Umbilical cord (tissue), 2 donors: ENCODE measurements around the gene LRRC18. TPM values are rescaled to one million over a fixed set of nuclear protein-coding genes. Genes with fewer than 3 reads are reported as not detected.
A peak's percentile ranks its signal among the peaks of the same experiment; 100 is the strongest.

Experiments
- DNase-seq: peaks from one replicate; pipeline ENCODE4 v3.0.0-alpha.2; 2015; ENCODE audit warnings: low spot score
- total RNA-seq: library from RNA; depleted of rRNA; stranded (reverse); fragments of >200 nt; gene quantifications from one replicate; pipeline ENCODE4 v1.2.3, GENCODE V29; 2014; ENCODE audit warnings: low replicate concordance; ENCODE audit not compliant: insufficient read depth

Gene LRRC18
- total RNA-seq = 0.48 TPM

DNA sequence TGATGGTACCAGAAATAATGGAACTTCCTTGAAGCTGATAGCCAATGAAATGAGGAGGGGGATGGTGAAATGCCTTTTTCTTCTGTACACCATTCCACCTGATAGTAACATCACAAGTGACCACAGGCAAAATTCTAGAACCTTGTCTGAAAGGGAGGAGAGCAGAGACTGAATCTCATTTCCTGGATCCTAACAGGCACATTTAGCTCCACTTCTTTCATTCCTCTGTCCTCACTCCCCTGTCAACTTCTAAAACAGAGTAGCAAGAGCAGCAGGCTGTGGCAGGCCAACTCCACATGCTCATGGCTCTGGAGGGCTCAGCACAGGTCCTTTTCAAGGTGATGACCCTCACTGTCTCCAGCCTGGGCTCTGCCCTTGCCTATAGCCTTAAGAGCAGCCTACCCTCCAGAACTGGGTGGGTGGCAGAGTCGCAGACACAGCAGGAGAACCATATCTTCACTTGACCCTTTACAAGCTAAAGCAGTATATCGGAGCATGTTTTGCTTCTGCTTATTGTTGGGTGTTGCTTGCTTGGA lies at the start of gene LRRC18:
Gene LRRC18 (minus strand): TSS at position 51 of the 536 bp plus-strand sequence. CDS start 25,685 bp downstream, outside the sequence.
- no peak for DNase-seq

DNA sequence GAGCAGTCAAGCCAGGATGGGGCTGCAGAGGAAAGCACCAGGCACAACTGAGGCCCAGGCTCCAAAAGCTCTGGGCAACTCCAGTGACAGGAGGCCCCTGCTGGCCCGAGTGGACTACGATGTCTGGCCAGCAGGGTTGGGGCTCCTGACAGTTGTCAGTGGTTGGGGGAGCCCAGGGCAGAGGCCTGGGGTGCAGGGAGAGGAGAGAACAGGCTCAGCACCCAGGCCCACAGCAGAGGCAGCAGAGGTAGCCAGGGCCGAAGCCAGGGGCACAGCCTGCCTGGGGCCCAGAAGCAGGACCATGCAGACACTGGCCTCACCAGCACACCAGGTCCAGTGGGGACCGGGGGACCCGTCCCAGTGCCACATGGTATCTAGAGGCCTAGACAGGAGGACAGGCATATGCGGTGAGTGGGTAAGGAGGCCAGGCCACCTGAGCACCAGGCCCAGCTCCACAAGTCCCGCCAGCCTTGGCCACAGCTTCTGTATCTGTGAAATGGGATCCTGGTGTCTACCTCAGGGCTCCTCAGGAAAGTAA lies 46.0 kb upstream of the LRRC18 start:
- DNase-seq = no peak

DNA sequence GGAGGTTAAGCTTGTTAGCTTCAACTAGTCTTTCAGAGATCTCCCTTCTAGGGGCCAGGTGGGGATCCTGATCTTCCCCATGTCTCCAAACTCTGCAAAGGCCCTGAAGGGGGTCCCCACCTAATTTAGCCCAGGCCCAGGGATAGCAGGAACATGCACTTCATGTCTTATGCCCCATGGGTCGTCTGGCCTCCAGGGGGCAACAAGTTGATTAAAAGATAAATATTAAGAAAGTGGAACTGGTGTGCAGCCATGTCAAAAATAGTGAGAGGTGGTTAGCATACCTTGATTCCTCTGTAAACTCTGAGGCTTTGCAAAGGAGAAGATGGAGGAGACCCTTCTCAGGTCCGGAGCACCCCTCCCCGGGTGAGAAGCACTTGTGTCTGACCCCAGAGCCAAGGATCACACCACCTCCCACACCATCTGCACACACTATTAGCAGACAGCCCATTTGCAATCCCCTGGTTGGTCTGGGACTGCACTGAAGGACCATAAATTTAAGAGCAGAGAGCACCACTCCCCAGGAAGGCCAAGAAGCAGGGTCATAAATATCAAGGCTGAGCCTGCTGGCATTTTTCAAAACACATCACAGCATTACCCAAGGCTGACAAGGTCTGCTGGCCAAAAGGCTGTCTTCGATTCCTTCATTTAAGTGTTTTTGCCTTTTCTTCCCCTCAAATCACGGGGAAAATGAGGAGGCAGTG lies 44.2 kb upstream of the LRRC18 start:
- no peak for DNase-seq

DNA sequence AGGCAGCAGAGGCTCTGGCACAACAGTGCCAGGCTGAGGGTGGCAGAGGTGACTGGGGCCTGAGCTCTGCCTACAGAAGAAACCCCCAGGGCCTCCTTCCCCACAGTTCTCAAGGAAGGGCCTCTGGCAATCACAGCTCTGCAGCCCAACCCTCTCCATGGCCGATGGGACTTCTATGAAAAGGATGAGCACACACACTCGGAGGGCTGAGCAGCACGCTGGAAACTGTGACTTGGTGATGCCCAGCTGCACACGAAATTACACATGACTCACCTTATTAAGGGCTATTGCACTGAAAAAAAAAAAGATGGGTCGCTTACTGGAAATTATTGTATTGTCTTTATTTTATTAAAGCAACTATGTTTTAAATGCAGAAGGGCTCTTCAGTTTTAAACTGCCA lies 42.9 kb upstream of the LRRC18 start:
- DNase-seq = no peak

DNA sequence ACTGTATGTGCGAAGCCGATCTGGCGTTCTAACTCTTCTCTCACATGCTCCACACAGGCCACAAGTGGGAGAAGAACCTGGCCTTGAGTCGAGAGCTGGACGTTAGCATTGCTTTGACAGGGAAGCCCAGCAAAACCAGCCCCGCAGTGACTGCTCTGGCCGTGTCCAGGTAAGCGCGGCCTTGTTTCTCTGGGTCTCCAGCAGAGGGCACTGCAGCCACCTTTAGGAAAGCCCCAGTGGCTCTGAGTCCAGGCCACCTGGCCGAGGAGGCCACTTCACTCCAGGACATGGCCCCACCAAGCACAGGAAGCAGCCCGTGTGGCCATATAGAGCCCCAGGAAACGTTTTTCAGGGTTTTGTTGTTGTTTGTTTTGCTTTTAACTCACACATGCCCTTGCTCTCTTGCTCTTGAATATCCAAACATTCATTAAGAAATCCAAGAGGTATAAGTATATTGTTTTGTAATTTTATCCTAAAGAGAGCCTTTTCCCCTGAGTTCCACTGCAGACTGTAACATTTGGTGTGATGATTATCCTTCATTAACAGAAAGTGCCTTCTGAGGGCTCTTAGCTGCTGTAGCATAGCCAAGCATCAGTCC lies 41.8 kb upstream of the LRRC18 start:
- DNase-seq = peak; percentile 24

DNA sequence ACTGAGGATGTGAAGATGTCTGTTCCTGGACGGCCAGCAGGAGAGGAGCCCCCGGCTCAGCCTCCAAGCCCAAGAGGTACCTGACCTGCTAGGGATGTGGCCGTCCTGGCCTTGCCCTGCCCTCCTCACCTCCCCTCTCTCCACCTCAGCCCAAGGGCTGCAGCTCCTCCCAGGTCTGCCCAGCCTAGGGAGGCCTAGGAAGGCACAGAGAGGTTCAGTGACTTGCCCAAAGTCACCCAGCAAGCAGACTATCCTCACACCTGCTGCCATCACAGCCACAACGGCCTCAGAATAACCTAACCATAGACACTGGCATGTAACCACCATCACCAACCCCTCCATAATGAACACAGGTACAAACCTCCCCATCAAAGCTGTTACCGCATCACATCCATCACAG lies 38.7 kb upstream of the LRRC18 start:
- no peak for DNase-seq

DNA sequence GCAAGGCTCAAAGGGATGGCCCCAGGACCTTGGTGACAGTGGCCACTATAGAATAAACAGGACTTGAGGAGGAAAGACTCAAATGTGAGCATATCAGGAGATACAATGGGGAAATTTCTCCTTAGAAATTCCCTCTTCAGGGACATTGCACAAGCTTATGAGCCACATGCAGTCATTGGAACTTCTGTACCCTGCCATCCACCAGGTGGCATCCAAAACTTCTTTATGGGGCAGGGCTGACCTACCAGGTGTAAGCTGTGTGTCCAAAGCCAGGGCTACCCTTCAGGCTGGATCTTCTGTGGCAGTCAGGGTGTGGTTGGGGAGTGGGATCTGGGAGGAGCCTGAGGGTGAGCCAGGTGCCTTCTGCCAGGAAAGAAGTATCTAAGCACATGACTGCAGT lies 36.6 kb upstream of the LRRC18 start:
- no peak for DNase-seq

DNA sequence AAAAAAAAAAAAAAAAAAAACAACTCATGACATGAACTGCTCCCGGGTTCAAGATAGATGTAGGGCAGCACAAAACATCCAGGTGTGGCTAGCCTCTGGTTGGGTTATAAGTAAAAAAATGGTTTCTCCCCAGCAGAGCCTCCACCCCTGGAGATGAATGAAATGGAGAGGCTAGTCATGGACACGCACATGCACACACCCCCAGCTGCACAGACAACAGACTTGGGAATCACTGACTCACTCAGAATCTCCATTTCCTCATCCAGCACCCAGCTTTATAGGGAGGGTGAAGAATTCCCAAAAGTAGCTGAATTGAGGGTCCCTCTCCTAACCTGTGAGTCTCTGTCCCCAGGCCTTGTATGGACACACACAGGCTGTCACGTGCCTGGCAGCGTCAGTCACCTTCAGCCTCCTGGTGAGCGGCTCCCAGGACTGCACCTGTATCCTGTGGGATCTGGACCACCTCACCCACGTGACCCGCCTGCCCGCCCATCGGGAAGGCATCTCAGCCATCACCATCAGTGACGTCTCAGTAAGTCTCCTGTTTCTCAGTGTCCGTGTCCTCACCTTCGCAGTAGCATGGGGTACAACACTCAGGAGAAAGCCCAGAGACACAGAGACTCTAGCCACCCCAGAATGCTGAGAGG lies 35.0 kb upstream of the LRRC18 start:
- no peak for DNase-seq

DNA sequence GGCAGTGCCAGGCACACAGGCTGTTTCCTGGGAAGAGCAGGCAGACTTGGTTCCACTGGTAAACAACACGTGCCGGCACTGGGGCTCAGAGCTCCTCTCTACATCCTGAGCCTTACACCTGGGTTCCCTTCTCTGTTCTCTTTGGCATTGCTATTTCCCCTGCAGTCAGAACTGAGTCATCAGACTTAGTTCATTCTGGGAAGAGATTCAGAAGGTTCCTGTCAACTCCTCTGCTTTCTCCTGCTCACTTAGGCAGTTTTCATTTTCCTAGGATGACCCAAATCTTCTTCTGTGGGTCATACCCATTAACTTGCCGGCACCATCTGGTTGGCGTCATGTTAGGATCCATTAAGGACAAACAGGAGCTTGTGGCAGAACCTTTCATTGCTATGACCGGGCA lies 33.4 kb upstream of the LRRC18 start:
- no peak for DNase-seq

DNA sequence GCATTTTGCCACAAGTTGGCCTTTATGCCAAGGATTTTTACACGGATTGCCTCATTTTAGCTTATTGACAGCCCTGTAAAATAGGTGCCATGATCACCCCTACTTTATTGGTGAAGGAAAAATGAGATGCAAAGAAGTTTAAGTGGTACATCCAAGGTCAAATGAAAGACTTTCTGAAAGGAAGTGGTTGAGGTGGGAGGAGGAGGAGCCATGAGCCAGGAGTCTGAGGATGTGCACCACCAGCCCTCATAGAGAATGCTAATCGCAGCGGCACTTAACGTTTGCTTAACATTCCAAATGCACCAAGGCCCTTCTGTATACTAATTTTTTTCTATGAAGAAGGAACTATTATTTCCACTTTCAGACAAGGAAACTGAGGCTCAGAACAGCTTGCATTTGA lies 31.0 kb upstream of the LRRC18 start:
- DNase-seq = no peak

DNA sequence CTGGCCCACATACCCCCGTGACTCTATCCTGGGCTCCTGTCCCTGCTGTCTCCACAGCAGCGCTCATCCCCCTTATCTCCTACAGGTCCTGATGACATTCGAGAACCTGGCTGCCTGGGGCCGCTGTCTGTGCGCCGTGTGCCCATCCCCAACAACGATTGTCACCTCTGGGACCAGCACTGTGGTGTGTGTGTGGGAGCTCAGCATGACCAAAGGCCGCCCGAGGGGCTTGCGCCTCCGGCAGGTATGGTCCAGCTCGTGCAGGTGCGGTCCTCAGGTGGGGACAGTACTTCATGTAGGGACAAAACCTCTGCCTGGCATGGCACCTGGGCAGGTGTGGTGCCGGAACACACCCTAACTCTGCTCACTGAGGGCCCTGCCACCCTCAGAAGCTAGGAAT lies 30.4 kb upstream of the LRRC18 start:
- DNase-seq = no peak

DNA sequence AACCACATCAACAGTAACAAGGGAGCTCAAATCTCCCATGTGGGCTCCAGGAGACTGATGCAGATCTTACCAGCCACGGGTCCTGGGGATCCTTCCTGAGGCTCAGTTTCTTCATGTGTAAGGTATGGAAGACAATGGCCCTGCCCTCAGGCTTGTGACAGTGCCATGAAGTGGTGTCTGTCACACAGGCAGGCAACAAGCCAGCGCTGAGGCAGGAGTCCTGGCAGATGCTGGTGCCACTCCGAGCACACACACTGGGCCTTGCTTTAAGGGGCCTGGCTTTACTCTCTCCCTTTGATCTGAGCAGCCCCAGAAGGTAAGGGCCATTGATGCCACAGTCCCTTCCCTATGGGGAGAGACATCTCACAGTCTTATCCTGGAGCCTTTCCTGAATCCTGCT lies 28.4 kb upstream of the LRRC18 start:
- DNase-seq = no peak

DNA sequence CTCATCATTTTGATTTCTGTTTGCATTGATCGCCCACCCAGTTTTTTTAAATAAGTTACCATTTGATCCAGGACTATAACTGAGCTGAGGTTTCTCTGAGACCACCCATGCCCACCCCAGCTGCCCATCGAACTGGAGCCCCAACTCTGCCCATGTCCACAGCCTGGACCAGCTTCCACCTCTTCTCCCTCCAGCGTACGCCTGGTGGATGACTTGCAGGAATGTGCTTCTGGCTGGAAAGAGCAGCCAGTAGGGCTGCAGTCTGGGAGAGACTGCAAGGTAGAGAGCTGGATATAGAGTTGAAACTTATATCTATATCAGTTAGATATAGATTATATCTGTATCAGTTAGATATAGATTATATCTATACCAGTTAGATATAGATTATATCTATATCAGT lies 25.8 kb upstream of the LRRC18 start:
- no peak for DNase-seq

DNA sequence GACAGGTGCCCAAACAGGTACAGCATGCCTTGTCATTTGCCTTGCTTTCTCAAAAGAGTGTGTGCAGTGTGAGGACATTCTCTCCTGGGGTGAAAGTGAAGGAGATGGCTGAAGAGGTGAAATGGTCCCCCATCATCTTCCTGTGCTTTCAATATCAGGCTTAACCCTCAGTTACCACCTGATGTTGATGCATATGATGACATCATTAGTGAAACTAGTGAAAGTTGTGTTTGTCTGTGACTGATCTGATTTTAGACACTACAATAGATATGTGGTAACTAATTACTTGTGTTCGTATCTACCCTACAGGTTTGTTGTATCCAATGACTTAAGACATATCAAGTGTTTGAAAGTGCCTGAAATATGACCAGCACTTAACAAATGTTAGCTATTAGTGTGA lies 24.4 kb upstream of the LRRC18 start:
- DNase-seq = no peak

DNA sequence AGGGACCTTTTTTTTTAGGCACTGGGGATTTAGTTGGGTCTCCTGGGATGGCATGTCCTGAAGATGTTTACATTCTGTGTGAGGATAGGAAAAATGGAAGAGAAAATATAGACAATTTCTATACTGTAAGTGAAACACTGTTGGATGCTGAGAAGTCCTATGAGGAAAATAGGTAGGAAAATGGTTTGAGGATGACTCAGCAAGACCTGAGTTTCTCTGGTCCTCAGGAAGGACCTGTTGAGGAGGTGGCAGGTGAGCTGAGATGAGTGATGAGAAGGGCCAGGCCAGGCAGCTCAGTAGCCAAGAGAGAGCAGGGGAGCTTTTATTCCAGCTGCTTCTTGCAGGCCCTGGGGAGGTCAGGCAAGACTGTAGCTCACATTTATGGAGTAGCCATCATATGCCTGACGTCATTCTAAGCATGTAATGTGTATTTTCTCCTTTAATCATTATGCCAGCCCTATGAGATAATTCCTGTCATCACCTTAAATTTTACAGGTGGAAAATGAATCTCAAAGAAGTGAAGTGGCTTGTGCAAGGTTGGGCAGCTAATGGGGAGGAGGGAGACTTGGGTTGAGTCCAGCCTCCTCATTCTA lies 19.1 kb upstream of the LRRC18 start:
- DNase-seq = no peak

DNA sequence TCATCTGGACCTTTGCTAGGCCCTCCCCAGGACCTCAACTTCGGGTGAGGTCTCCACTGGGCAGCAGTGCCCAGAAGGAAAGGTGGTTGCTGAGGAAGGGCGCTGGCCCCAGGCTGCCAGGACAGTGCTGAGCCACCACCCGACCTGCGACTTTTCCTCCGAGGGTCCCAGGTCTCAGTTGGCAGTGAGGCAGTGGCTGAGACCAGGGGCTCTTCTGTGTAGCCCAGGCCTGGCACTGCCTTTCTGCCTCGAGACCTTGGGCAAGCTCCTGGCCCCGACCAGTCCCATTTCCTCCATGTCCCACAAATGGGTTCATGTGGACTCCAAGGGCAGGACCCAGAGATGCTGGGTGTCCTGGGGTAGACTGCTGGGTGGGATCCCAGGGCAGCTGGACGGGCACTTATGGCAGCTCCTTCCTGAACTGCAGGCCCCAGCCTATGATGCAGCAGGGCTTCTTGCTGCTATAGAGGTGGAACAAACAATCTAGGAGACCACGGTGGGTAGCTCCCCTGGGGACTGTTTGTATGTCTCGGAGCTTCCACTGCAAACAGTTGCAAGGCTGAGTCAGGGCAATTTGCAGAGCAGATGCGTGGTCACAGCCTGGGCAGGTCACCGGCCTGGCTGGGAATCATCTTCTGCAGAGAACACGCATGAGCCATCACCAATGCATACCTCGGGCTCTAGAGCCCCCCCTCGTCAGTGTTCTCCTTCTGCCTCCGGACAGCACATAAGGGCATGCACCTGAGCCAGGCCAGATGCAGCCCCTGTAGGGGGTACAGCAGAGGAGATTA lies 17.9 kb upstream of the LRRC18 start:
- DNase-seq = no peak

DNA sequence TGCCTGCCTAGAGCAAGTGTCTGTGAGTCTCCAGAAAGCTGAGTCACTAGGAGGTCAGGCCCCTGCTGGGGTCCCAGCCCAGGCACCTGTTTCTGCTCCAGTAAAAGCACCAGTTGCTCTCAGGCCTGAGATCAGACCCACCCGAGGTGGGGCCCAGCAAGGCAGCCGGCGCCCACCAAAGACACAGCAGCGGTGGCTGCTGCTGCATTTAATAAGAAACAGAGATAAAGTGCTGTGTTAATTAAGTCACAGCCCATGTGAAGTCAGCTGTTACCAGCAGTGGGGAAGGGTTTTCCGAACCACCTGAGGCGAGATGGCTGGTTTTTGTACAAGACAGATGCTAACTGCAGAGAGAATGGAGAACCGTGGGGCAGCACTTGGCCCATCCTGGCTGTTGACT lies 12.1 kb upstream of the LRRC18 start:
- no peak for DNase-seq

DNA sequence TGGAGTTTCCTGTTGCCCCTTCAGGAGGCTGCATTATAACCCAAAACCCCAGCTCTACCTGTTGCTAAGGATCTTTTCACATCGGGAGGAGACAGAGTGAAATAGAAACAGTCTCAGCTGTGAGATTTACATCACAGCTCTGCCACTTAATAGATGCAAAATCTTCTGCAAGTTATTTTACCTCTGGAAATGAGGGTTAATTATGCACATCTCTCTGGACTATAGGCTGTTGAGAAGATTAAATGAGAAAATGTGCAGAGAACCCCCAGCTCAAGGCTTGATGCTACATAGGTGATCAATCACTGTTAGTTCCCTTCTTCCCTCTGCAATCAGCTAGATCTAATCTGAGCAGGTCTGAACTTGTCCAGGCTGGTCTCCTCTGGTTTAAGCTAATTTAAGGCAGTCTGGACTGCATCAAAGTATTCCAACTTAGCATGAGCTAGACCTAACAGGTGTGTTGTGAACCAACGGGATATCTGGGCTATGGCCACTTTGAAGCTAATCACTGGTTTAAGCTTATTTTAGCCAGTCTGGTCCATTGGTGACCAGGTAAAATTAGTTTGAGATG lies 8.9 kb upstream of the LRRC18 start:
- DNase-seq = peak; percentile 24

DNA sequence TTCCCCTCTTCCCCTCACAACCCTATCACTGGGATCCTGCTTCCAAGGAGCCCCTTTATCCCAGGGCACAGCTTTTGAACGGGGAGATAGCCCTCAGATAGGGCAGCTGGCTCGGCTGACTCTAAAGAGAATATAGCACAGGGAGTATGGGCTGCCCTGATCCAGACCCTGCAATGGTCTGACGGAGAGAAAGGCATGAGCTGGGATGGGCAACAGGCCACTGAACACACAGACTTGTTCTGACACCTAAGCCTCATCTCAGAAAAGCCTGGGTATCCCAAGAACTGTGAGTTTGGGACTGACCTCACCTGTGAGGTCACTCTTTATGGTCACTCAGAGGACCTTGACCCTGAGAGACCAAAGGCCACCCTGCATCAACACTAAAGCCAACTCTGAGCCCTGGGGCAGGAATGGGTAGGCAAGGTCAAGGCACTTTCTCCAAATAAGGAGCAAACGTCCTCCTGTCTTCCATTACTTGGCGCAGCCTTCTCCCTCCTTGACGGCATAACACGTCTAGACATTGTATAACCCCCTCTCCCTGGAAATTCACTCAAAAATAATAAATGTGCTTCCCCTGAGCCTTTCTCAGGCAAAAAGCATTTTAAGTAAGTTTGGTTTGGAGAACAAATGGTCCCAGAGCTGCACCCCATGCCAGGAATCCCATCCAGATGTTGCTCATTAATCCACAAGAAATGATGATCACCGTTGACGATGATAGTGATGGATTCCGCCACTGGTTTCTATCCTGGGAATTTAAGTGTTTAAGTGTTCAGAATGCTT lies 8.2 kb upstream of the LRRC18 start:
- no peak for DNase-seq

DNA sequence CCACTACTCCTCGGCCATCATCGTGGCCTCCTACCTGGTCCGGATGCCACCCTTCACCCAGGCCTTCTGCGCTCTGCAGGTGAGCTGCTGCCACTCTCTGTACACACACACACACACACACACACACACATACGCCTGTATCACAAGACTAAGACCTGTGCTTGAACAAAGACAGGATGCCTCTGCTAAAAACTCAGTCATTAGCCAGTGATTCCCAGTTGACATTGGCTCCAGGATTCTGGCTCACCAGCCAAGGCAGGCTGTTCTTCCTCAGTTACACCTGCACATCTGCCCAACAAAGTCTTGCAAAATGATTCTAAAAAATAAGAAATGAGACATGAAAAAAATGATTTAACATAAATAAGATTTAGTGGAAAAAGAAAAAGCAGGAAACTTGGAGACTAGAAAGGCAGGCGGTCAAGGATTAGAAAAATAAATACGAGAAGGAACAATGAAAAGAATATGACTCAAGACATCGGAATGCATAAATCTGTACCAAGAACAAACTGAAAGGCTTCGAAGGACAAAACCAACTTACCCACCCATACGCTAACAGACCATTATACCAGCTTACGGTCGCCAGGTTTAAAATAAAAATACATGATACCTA lies 7.4 kb upstream of the LRRC18 start:
- peak; percentile 8 for DNase-seq
